Ectodermal cell (in vitro differentiated cells): ENCODE measurements around the gene ATXN1.

ENCODE experiments used
- H3K27ac ChIP-seq: 2 replicates; pipeline ENCODE4 v1.7.0; 2013; ENCODE audit warnings: mild to moderate bottlenecking, low read depth, low read length; ENCODE audit not compliant: insufficient read depth, poor library complexity, severe bottlenecking
- H3K27me3 ChIP-seq: 2 replicates; pipeline ENCODE4 v1.7.0; 2013; ENCODE audit warnings: mild to moderate bottlenecking, low read length; ENCODE audit not compliant: insufficient read depth, control insufficient read depth, poor library complexity, severe bottlenecking
- H3K36me3 ChIP-seq: one replicate; pipeline ENCODE4 v1.7.0; 2013; ENCODE audit warnings: low read length; ENCODE audit not compliant: control insufficient read depth, insufficient read depth
- H3K4me1 ChIP-seq: one replicate; pipeline ENCODE4 v1.7.0; 2013; ENCODE audit warnings: low read length; ENCODE audit not compliant: control insufficient read depth, insufficient read depth
- H3K4me3 ChIP-seq: 2 replicates; pipeline ENCODE4 v1.7.0; 2013; ENCODE audit warnings: low read depth, low read length, control low read depth; ENCODE audit not compliant: insufficient read depth
- H3K9me3 ChIP-seq: 2 replicates; pipeline ENCODE4 v1.7.0; 2013; ENCODE audit warnings: mild to moderate bottlenecking, low read length, moderate library complexity; ENCODE audit not compliant: control insufficient read depth
- WGBS, 2 experiments: methylation state at CpG; one replicate each; pipeline ENCODE4 v1.1.7; 2013; ENCODE audit warnings: missing lambda C conversion rate in 2 of 2; 5-methylcytosine and 5-hydroxymethylcytosine counted together

ATXN1 gene

GRCh38 chr6:16673011-16673797 is 88.1 kb downstream of the ATXN1 start:
- Histone ChIP-seq H3K9me3 (no peaks in the 10 kb centered on the region), H3K4me3 (no peak overlapping the region), H3K27ac (no peak overlapping the region), H3K27me3 (no peaks in the 10 kb centered on the region), H3K36me3 (no peaks in the 10 kb centered on the region), H3K4me1 (no peaks in the 10 kb centered on the region)
- WGBS, 2 experiments: 92 to 94% methylated on average over 8 to 9 of the region's 9 CpGs

GRCh38 chr6:16671302-16672289 is 89.7 kb downstream of the ATXN1 start:
- no peaks in the 10 kb centered on the region for H3K27me3 ChIP-seq
- H3K4me1 ChIP-seq: no peaks in the 10 kb centered on the region
- no peak overlapping the region for H3K27ac ChIP-seq
- 79 to 89% methylated on average over 4 to 6 of the region's 6 CpGs for WGBS, 2 experiments
- no peaks in the 10 kb centered on the region for H3K9me3 ChIP-seq
- no peaks in the 10 kb centered on the region for H3K36me3 ChIP-seq
- no peak overlapping the region for H3K4me3 ChIP-seq

GRCh38 chr6:16670617-16671051 is 90.6 kb downstream of the ATXN1 start:
- H3K27me3 ChIP-seq: no peaks in the 10 kb centered on the region
- no peak overlapping the region for H3K27ac ChIP-seq
- no peaks in the 10 kb centered on the region for H3K9me3 ChIP-seq
- 94 to 100% methylated on average over 2 of the region's 2 CpGs for WGBS, 2 experiments
- no peaks in the 10 kb centered on the region for H3K4me1 ChIP-seq
- no peaks in the 10 kb centered on the region for H3K36me3 ChIP-seq
- H3K4me3 ChIP-seq: no peak overlapping the region

GRCh38 chr6:16670183-16670582 is 91.1 kb downstream of the ATXN1 start:
- Histone ChIP-seq H3K4me3 (no peak overlapping the region), H3K27ac (no peak overlapping the region), H3K4me1 (no peaks in the 10 kb centered on the region), H3K27me3 (no peaks in the 10 kb centered on the region), H3K36me3 (no peaks in the 10 kb centered on the region), H3K9me3 (no peaks in the 10 kb centered on the region)
- WGBS, 2 experiments: 78 to 84% methylated on average over 3 to 4 of the region's 4 CpGs

GRCh38 chr6:16669227-16669626 is 92.0 kb downstream of the ATXN1 start:
- Histone ChIP-seq H3K27ac (no peak overlapping the region), H3K27me3 (no peaks in the 10 kb centered on the region), H3K36me3 (no peaks in the 10 kb centered on the region), H3K4me3 (no peak overlapping the region), H3K4me1 (no peaks in the 10 kb centered on the region), H3K9me3 (no peaks in the 10 kb centered on the region)
- 88 to 89% methylated on average over 1 of the region's 3 CpGs for WGBS, 2 experiments

GRCh38 chr6:16667509-16667908 is 93.8 kb downstream of the ATXN1 start:
- Histone ChIP-seq H3K36me3 (no peaks in the 10 kb centered on the region), H3K27ac (no peak overlapping the region), H3K27me3 (no peaks in the 10 kb centered on the region), H3K4me3 (no peak overlapping the region), H3K4me1 (no peaks in the 10 kb centered on the region), H3K9me3 (no peaks in the 10 kb centered on the region)
- 86 to 89% methylated on average over 4 of the region's 4 CpGs for WGBS, 2 experiments

GRCh38 chr6:16665992-16666391 is 95.3 kb downstream of the ATXN1 start:
- no peaks in the 10 kb centered on the region for H3K9me3 ChIP-seq
- 86 to 100% methylated on average over 1 of the region's 2 CpGs for WGBS, 2 experiments
- no peaks in the 10 kb centered on the region for H3K36me3 ChIP-seq
- no peak overlapping the region for H3K27ac ChIP-seq
- no peaks in the 10 kb centered on the region for H3K27me3 ChIP-seq
- H3K4me3 ChIP-seq: no peak overlapping the region
- H3K4me1 ChIP-seq: no peaks in the 10 kb centered on the region

GRCh38 chr6:16665182-16665581 is 96.1 kb downstream of the ATXN1 start:
- H3K36me3 ChIP-seq: no peaks in the 10 kb centered on the region
- no CpG with 5 or more reads among the region's 1 CpG for WGBS, 2 experiments
- no peaks in the 10 kb centered on the region for H3K9me3 ChIP-seq
- H3K27ac ChIP-seq: no peak overlapping the region
- H3K4me3 ChIP-seq: no peak overlapping the region
- no peaks in the 10 kb centered on the region for H3K27me3 ChIP-seq
- H3K4me1 ChIP-seq: no peaks in the 10 kb centered on the region

GRCh38 chr6:16663901-16664300 is 97.4 kb downstream of the ATXN1 start:
- Histone ChIP-seq H3K4me3 (no peak overlapping the region), H3K27me3 (no peaks in the 10 kb centered on the region), H3K36me3 (no peaks in the 10 kb centered on the region), H3K27ac (no peak overlapping the region), H3K9me3 (no peaks in the 10 kb centered on the region), H3K4me1 (peaks cover 2% of the 10 kb centered on the region)
- WGBS, 2 experiments: 100% methylated on average over 1 of the region's 1 CpG; no CpG with 5 or more reads in 1 of the 2 experiments

- Histone ChIP-seq H3K27ac (no peak overlapping the region), H3K27me3 (no peaks in the 10 kb centered on the region), H3K4me1 (peaks cover 8% of the 10 kb centered on the region), H3K36me3 (no peaks in the 10 kb centered on the region), H3K4me3 (no peak overlapping the region), H3K9me3 (no peaks in the 10 kb centered on the region)
- WGBS, 2 experiments: 92 to 100% methylated on average over 1 of the region's 1 CpG
Measured at GRCh38 chr6:16660157-16660497, 101.1 kb downstream of the ATXN1 start.
